Immature natural killer cell (primary cell): ENCODE data around the gene SPRY2. TPM values are rescaled to one million over a fixed set of nuclear protein-coding genes. Genes with fewer than 3 reads are reported as not detected.

Experiments
- DNase-seq, 3 donors: peaks; one replicate each; pipeline ENCODE4 v3.0.0; 2022; ENCODE audit warnings: mixed read lengths in 1 of 3
- H3K27ac Mint-ChIP-seq, 6 donors: one replicate each; pipeline ENCODE4 v1.8.0; 2020; ENCODE audit warnings: mixed read lengths in 6 of 6, mild to moderate bottlenecking in 5 of 6, inconsistent platforms in 4 of 6, moderate library complexity in 3 of 6
- H3K27me3 Mint-ChIP-seq, 3 donors: one replicate each; pipeline ENCODE4 v1.8.0; 2020 to 2021; ENCODE audit warnings: low read depth in 3 of 3, mild to moderate bottlenecking in 3 of 3, mixed read lengths in 3 of 3, moderate library complexity in 3 of 3, inconsistent platforms in 1 of 3
- H3K36me3 Mint-ChIP-seq, 3 donors: one replicate each; pipeline ENCODE4 v1.8.0; 2020; ENCODE audit warnings: mixed read lengths in 3 of 3, inconsistent platforms in 2 of 3, mild to moderate bottlenecking in 2 of 3
- H3K4me1 Mint-ChIP-seq, 2 donors: one replicate each; pipeline ENCODE4 v1.8.0; 2020; ENCODE audit warnings: inconsistent platforms in 2 of 2, mild to moderate bottlenecking in 2 of 2, mixed read lengths in 2 of 2, moderate library complexity in 1 of 2
- H3K4me3 Mint-ChIP-seq, 5 donors: one replicate each; pipeline ENCODE4 v1.8.0; 2020; ENCODE audit warnings: mild to moderate bottlenecking in 5 of 5, mixed read lengths in 5 of 5, inconsistent platforms in 3 of 5, moderate library complexity in 3 of 5
- H3K9me3 Mint-ChIP-seq, 6 donors: one replicate each; pipeline ENCODE4 v1.8.0; 2020; ENCODE audit warnings: mild to moderate bottlenecking in 6 of 6, mixed read lengths in 6 of 6, inconsistent platforms in 4 of 6, moderate library complexity in 3 of 6
- polyA plus RNA-seq, 3 donors: library from polyadenylated mRNA; unstranded; fragments of 300-500 nt; fragmentation: Illumina TruSeq; gene quantifications; one replicate each; pipeline ENCODE4 v1.2.3, GENCODE V29; 2021

Gene SPRY2, protein sequence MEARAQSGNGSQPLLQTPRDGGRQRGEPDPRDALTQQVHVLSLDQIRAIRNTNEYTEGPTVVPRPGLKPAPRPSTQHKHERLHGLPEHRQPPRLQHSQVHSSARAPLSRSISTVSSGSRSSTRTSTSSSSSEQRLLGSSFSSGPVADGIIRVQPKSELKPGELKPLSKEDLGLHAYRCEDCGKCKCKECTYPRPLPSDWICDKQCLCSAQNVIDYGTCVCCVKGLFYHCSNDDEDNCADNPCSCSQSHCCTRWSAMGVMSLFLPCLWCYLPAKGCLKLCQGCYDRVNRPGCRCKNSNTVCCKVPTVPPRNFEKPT
- 1 to 10 TPM; 4.1 to 7.2 (median 4.9) TPM for polyA plus RNA-seq

DNA sequence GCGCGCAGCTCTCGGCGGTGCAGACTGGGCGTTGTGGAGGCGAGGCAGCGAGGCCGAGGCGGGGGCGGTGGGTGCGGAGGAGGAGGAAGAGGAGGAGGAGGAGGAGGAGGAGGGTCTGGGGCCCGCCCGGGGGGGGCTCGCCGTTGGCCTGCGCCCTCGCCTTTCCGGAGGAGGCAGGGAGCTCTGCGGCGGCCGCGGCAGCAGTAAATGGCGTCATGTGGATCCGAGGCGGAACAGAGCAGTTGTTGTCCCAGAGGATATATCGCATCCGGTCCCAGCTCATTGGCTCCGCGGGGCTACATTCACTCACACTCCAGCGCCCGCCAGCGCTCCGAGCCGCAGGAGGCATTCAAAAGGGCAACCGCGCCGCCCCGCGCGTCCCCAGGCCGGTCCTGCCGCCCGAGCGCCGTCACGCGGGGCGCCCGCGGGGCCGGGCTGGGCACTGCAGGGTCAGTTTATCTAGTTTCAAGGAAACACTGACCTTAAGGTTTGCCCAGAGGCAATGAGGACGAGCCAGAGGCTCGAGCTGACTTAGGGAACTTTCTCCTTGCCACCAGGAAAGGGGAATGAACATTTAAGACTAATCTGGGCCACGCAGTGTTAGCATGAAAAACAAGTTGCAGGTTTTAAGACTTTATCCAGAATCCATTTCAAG lies at the start of gene SPRY2:
SPRY2 (minus strand) TSS at position 26 of the 655 bp plus-strand sequence. CDS start 3,421 bp downstream, outside the sequence.
- peaks cover 15 to 18% (median 15%) of the 10 kb centered on the region in 3 donors for H3K27me3 Mint-ChIP-seq
- peaks cover 31 to 37% of the 10 kb centered on the region in 2 donors for H3K4me1 Mint-ChIP-seq
- peak; percentile 61 to 65 (median 62) for DNase-seq
- peak within 1 kb of the TSS in 4 of 5 donors; percentile 84 to 97 (median 89) for H3K4me3 Mint-ChIP-seq
- H3K36me3 Mint-ChIP-seq: peaks cover 0 to 6% (median 4%) of the 10 kb centered on the region in 3 donors
- no peaks in the 10 kb centered on the region for H3K9me3 Mint-ChIP-seq
- H3K27ac Mint-ChIP-seq: peak within 1 kb of the TSS; percentile 14 to 91 (median 86)

DNA sequence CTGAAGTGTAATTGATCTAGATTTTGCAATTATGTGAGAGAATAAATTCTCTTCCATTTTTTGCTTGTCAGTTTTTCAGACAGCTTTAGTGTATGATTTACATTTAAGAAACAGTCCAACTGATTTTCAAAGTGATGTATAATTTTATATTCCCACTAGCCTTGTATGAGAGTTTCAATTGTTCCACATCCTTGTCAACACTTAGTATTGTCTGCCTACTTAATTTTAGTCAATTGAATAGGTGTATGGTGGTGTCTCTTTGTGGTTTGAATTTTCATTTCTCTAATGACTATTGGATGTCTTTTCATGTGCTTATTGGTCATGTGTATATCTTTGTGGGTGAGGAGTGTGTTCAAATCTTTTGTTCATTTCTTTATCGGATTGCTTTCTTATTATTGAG lies 49.4 kb upstream of the SPRY2 start:
- peaks cover 18% of the 10 kb centered on the region in 2 donors for H3K4me1 Mint-ChIP-seq
- DNase-seq: no peak
- H3K27ac Mint-ChIP-seq: no peak overlapping the region
- H3K36me3 Mint-ChIP-seq: peaks cover 9 to 18% (median 12%) of the 10 kb centered on the region in 3 donors
- H3K4me3 Mint-ChIP-seq: no peak overlapping the region
- peaks cover 6 to 17% (median 13%) of the 10 kb centered on the region in 3 donors for H3K27me3 Mint-ChIP-seq
- peaks cover 4 to 16% (median 8%) of the 10 kb centered on the region in 6 donors for H3K9me3 Mint-ChIP-seq

DNA sequence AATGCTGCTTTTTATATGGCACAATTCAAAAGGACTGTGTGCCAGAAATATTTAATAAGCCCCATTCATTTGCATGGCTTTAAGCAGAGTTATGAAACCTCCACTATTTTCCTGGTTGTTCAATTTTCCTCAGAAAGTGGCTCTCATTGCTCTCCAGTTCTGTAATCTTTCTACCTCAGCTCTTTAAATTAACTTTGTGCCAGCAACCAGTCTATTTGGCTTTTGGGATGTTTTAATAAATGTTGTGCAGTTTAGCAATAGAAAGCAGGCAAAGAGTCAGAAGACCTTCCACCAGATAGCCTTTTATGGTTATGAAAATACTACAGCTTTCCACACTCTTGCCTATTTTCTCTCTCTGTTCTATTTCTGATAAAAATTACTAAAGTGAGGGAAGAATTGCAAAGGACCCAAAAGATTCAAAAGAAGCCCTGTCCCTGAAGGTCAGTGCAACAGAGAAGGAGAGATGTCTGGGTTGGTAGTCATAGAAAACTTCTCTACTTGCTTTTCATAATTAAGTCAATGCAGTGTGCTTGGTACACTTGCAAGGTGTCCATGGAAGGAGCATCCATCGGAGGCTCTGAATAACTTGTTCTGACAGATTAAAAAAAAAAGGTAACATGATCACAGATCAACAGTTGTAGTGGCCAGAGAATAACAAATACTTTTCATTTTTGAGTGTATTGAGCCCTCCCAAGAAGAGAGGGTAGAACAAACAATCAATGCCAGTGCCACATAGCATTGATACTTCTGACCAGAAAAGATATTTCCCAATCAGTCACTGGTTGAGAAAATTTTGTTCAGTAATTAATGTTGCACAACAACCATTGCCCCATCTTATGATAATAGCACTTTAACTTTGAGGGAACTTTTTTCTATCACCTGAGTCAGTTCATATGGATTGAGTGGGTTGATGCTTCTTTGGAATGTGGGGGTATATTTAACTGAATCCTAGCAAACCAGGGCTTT lies 48.4 kb upstream of the SPRY2 start:
- Mint-ChIP-seq H3K27ac (no peak overlapping the region), H3K4me1 (peaks cover 26 to 27% of the 10 kb centered on the region in 2 donors), H3K4me3 (no peak overlapping the region), H3K27me3 (peaks cover 6 to 16% (median 13%) of the 10 kb centered on the region in 3 donors), H3K36me3 (peaks cover 9 to 18% (median 12%) of the 10 kb centered on the region in 3 donors), H3K9me3 (peaks cover 4 to 10% (median 8%) of the 10 kb centered on the region in 6 donors)
- no peak for DNase-seq

DNA sequence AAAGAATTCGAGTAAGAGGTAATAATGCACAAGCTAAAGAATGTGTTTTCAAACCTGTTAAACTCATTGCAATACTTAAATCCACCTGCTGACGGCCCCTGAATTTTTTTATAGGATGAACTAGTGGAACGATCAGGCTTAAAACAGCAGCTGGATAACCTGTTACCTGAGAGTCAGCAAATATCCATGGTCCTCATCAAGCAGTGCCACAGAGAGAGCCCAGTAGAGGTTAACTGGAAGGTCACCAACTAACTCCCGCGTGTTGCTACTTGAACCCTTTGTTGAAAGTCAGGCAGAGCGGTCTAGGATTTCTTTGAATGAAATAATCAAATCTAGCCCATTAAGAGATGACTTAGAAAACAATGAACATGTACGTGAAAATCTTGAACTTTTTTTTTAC lies 47.6 kb upstream of the SPRY2 start:
- H3K27me3 Mint-ChIP-seq: peaks cover 6 to 16% (median 11%) of the 10 kb centered on the region in 3 donors
- DNase-seq: no peak
- peaks cover 3 to 12% (median 6%) of the 10 kb centered on the region in 3 donors for H3K36me3 Mint-ChIP-seq
- peaks cover under 1 to 6% (median 2%) of the 10 kb centered on the region in 6 donors for H3K9me3 Mint-ChIP-seq
- H3K4me1 Mint-ChIP-seq: peaks cover 26 to 27% of the 10 kb centered on the region in 2 donors
- H3K27ac Mint-ChIP-seq: no peak overlapping the region
- H3K4me3 Mint-ChIP-seq: no peak overlapping the region

DNA sequence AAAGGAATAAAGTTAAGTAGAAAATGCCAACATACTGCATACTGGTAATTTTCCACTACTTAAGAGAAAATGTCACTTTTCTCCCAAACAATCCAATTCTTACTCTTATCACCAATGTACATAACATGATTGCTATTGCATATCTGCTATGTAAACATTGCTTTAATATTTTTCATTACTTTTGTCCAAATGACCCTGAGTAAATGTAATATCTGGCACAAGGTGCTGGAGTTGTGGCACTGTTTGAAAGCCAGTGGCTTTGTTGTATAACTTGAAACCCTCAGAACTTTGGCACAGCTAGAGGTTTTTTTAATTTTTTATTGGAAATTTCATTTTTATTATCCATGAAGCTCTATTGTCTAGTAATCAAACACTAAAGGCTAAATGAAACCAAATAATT lies 45.7 kb upstream of the SPRY2 start:
- Mint-ChIP-seq H3K27me3 (peaks cover 4 to 21% (median 7%) of the 10 kb centered on the region in 3 donors), H3K4me1 (peaks cover 26 to 27% of the 10 kb centered on the region in 2 donors), H3K4me3 (peak overlapping the region in 2 of 5 donors; percentile 73 to 78), H3K36me3 (peaks cover 3 to 12% (median 4%) of the 10 kb centered on the region in 3 donors), H3K27ac (no peak overlapping the region), H3K9me3 (peaks cover 0 to 6% (median 0%) of the 10 kb centered on the region in 6 donors)
- DNase-seq: no peak

DNA sequence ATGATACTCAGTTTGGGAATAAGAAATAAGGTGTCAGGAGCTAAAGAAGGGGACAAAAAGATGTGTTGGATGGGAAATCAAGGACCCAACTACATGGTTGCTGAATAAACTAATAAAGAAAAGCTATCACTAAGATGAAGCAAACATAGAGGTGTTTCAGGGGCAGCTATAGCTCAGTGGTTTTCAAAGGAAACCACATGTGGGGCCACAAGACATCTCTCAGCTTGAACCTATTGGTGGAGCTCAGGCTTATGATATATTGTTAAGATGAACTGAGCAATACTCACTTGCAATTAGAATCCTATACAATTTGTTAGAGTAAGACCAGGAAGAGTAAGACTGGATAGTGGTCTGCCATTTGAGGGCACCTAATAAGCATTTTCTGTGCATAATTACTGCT lies 45.1 kb upstream of the SPRY2 start:
- H3K9me3 Mint-ChIP-seq: peaks cover 0 to 6% (median 0%) of the 10 kb centered on the region in 6 donors
- H3K36me3 Mint-ChIP-seq: peaks cover 3 to 12% (median 4%) of the 10 kb centered on the region in 3 donors
- peaks cover 4 to 22% (median 7%) of the 10 kb centered on the region in 3 donors for H3K27me3 Mint-ChIP-seq
- peak; percentile 69 to 74 (median 71) for DNase-seq
- H3K27ac Mint-ChIP-seq: peak overlapping the region in 4 of 6 donors; percentile 43 to 75 (median 62)
- peak overlapping the region; percentile 66 to 85 (median 73) for H3K4me3 Mint-ChIP-seq
- peaks cover 26 to 27% of the 10 kb centered on the region in 2 donors for H3K4me1 Mint-ChIP-seq

DNA sequence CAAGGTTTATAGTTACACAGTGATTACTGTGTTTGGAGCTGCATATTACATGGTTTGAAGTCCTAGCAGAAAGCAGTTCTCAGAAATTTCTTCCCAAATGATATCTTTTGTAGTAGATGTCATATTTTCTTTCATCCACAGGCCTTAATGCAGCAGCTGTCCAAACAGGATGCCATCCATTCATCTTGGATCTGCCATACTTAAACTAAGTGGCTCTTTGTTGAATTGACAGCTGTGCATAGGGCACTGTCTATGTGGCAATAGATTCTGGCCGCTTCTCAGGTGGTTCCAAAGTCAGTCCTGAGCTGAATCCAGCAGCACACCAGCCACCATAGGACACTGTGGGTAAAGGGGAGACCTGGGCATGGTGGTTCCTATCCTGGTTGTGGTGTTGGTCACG lies 41.6 kb upstream of the SPRY2 start:
- no peak for DNase-seq
- Mint-ChIP-seq H3K27me3 (peaks cover 3 to 16% (median 8%) of the 10 kb centered on the region in 3 donors), H3K4me1 (peaks cover 26 to 27% of the 10 kb centered on the region in 2 donors), H3K36me3 (no peaks in the 10 kb centered on the region), H3K9me3 (no peaks in the 10 kb centered on the region), H3K4me3 (no peak overlapping the region), H3K27ac (no peak overlapping the region)

DNA sequence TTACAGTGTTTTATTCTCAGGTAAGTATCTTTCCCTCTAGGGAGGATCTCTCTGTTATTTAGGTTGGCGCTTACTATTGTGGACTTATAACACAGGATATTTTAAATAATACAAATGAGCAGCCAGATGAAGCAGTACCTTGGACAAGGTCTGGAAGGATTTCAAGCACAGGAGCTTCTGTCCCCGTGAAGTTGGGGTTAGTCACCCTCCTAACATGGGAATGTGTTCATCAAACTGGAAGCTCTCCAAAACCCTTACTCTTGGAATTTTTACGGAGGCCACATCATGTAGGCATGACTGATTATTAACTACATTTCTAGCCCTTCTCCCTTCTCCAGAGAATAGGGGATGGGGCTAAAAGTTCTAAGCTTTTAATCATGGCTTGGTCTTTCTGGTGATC lies 38.3 kb upstream of the SPRY2 start:
- no peak for DNase-seq

DNA sequence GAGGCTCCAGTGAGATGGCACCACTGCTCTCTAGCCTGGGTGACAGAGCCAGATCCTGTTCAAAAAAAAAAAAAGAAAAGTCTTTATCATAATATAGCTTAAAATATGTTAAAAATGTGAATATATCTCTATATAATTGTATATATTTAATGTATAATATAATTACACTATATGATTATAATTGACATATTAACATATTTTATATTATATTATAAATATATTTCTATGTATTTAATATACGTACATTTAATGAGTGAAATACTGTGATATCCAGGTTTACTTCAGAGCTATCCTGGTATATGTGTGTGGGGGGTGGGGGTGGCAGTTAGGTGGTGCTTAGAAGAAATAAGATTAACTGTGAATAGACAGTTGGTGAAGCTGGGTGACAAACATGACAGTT lies 35.6 kb upstream of the SPRY2 start:
- no peak for DNase-seq
- Mint-ChIP-seq H3K9me3 (no peaks in the 10 kb centered on the region), H3K27me3 (peaks cover 2 to 6% (median 5%) of the 10 kb centered on the region in 3 donors)

More for the DNA sequence above, 38.3 kb upstream of the SPRY2 start:
- Mint-ChIP-seq H3K36me3 (no peaks in the 10 kb centered on the region), H3K4me1 (no peaks in the 10 kb centered on the region), H3K9me3 (no peaks in the 10 kb centered on the region), H3K27ac (no peak overlapping the region), H3K4me3 (no peak overlapping the region), H3K27me3 (peaks cover 3 to 11% (median 5%) of the 10 kb centered on the region in 3 donors)

DNA sequence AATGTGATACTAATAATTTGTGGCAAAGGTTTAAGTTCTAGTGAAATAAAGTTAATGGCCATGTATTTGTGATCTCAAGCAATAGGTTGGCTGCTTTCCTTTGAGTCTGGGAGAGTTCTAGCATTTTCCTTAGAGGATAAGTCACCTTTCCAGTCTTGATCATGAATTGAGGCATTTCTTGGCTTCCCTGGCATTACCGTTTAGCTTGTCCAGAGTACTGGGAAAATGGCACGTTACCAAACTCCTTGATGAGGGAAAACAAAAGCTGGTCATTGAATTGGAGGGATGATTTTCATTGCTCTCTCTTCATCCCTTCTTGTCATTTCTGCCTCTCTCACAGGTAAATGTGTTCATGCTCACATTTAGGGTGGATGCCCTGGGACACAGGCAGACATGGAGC lies 34.0 kb upstream of the SPRY2 start:
- Mint-ChIP-seq H3K9me3 (no peaks in the 10 kb centered on the region), H3K27ac (no peak overlapping the region), H3K27me3 (peaks cover 2 to 5% (median 2%) of the 10 kb centered on the region in 3 donors), H3K36me3 (no peaks in the 10 kb centered on the region), H3K4me3 (no peak overlapping the region), H3K4me1 (no peaks in the 10 kb centered on the region)
- no peak for DNase-seq

More for the DNA sequence above, 35.6 kb upstream of the SPRY2 start:
- no peak overlapping the region for H3K27ac Mint-ChIP-seq
- no peak overlapping the region for H3K4me3 Mint-ChIP-seq
- no peaks in the 10 kb centered on the region for H3K36me3 Mint-ChIP-seq
- no peaks in the 10 kb centered on the region for H3K4me1 Mint-ChIP-seq

DNA sequence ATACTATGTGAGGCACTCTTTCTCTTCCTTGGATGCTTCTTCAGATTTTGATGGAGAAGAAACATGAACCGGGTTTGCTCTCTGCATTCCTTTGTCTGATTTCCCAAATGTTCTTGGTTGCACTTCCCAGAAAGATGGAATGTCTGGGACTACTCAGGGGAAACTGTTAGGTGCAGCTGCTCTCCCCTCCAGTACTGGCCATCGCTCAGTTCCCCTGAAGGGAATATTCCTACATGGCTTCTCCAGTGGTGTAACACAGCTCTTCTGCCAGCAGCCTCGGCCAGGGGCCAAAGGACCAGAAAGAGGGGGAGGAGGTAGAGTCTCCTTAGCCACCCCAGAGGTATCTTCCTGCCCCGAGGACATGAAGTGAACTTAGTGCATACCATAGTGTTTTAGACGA lies 33.5 kb upstream of the SPRY2 start:
- DNase-seq: no peak
- no peak overlapping the region for H3K4me3 Mint-ChIP-seq
- H3K27me3 Mint-ChIP-seq: peaks cover 2 to 4% (median 2%) of the 10 kb centered on the region in 3 donors
- H3K4me1 Mint-ChIP-seq: no peaks in the 10 kb centered on the region
- H3K36me3 Mint-ChIP-seq: no peaks in the 10 kb centered on the region
- H3K27ac Mint-ChIP-seq: no peak overlapping the region
- no peaks in the 10 kb centered on the region for H3K9me3 Mint-ChIP-seq

DNA sequence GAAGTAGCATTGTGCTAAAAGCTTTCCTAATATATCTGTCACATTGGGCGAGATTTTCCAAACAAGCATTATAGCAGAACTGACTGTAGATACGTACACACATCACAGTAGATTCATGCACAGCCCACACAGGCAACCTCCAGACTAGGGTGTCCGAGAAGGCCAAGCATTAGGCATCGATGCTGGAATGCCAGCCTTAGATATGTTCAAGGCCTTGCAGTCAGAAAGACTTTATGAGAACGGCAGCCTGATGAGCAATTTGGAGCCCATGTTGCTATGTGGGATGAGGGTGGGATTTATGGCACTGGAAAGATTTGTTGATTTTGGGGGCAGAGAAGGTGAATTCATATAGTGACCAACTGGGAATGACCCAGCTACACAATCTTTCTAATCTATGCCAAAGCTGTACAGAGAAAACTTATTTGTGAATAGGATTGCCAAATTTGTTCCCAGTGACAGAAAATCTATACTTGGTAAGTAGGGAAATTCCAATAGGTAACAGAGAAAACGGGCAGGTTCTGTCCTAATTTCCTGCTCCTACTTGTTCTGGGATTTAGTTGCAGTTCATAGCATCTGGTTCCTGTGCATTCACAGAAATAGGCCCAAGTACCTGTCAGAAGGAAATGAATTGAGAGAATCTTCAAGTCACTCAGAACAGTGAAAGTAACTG lies 31.0 kb upstream of the SPRY2 start:
- Mint-ChIP-seq H3K9me3 (no peaks in the 10 kb centered on the region), H3K4me1 (no peaks in the 10 kb centered on the region), H3K27ac (no peak overlapping the region)

DNA sequence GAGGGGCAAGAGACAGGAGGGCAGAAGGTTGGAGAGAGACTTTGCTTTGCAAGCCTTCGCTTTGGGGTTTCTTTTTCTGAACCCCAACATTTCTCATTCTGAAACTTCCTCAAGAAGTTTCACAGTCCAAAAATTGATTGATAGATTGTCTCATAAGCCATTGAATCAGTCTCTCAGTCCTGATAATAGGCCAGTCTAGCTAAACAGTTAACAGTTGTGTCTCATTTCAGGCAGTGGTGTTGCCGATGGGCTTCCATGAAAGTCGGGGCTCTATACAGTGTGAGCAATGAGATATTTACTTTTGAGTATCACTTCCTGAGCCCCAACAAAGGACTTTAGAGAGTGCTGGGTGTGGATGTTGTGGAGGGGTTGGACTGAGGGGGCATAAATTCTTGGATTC lies 26.5 kb upstream of the SPRY2 start:
- Mint-ChIP-seq H3K27ac (no peak overlapping the region), H3K9me3 (no peaks in the 10 kb centered on the region), H3K4me1 (peaks cover 3 to 14% of the 10 kb centered on the region in 2 donors), H3K36me3 (no peaks in the 10 kb centered on the region), H3K4me3 (no peak overlapping the region), H3K27me3 (peaks cover 0 to 2% (median under 1%) of the 10 kb centered on the region in 3 donors)
- DNase-seq: no peak

More for the DNA sequence above, 31.0 kb upstream of the SPRY2 start:
- peaks cover 2 to 4% (median 2%) of the 10 kb centered on the region in 3 donors for H3K27me3 Mint-ChIP-seq
- H3K36me3 Mint-ChIP-seq: no peaks in the 10 kb centered on the region
- no peak overlapping the region for H3K4me3 Mint-ChIP-seq
- no peak for DNase-seq
